ENCODE measurements around the gene SLC25A25. TPM values are rescaled to one million over a fixed set of nuclear protein-coding genes. Genes with fewer than 3 reads are reported as not detected.
A peak's percentile ranks its signal among the peaks of the same experiment; 100 is the strongest.

Gene SLC25A25
- total and polyA plus RNA-seq, 10 donors = 6.2 to 44.7 (median 23.0) TPM

- H3K4me1 ChIP-seq = peaks cover 61 to 100% (median 96%) of the 10 kb centered on the region in 6 donors
- H3K4me3 ChIP-seq = no peak overlapping the region
- peak; percentile 58 for DNase-seq
- H3K9me3 ChIP-seq = no peaks in the 10 kb centered on the region
- no peaks in the 10 kb centered on the region for H3K27me3 ChIP-seq (replicated peaks in 1 of 7)
- peaks cover 0 to 31% (median 11%) of the 10 kb centered on the region in 6 donors for H3K36me3 ChIP-seq
- peak overlapping the region in 7 of 8 donors; percentile 80 to 91 (median 86) for H3K27ac ChIP-seq
- intact Hi-C loops (cut with DNase I; ENCODE audit: low total_unique reads) = loop anchor here (10.0 kb wide), 1 partner anchor 52 kb away; no protein-coding TSS in a partner anchor
- TF ChIP-seq POLR2AphosphoS5 (IDR thresholded peaks at IDR 0.05) = no peak
- WGBS, 5 donors = 85 to 89% (median 87%) methylated on average over 19 of the region's 19 CpGs
Observed at GRCh38 chr9:128096616-128097536, 28.8 kb downstream of the SLC25A25 start.

GRCh38 chr9:128097543-128098296 lies 29.7 kb downstream of the SLC25A25 start:
- intact Hi-C loops (cut with DNase I; ENCODE audit: low total_unique reads) = loop anchor here (10.0 kb wide), 1 partner anchor 53 kb away; no protein-coding TSS in a partner anchor
- H3K9me3 ChIP-seq = no peaks in the 10 kb centered on the region
- 66 to 73% (median 68%) methylated on average over 10 to 13 of the region's 13 CpGs for whole genome bisulfite sequencing, 5 donors
- H3K27me3 ChIP-seq (replicated peaks in 1 of 7) = no peaks in the 10 kb centered on the region
- H3K36me3 ChIP-seq = peaks cover 0 to 39% (median 19%) of the 10 kb centered on the region in 6 donors
- H3K27ac ChIP-seq = peak overlapping the region; percentile 53 to 91 (median 86)
- TF ChIP-seq POLR2A (IDR thresholded peaks at IDR 0.05) = no peak
- no peak for TF ChIP-seq POLR2AphosphoS5 (IDR thresholded peaks at IDR 0.05)
- TF ChIP-seq CTCF (IDR thresholded peaks at IDR 0.05 in 8 of 11, conservative IDR thresholded peaks at IDR 0.05 in 3 of 11) = no peak
- peak overlapping the region in 5 of 8 donors; percentile 36 to 65 (median 41) for H3K4me3 ChIP-seq
- H3K4me1 ChIP-seq = peaks cover 60 to 100% (median 96%) of the 10 kb centered on the region in 6 donors
- peak; percentile 68 for DNase-seq

- WGBS, 5 donors = 33 to 55% (median 42%) methylated on average over 29 to 32 of the region's 32 CpGs
- Histone ChIP-seq H3K4me1 (peaks cover 54 to 100% (median 96%) of the 10 kb centered on the region in 6 donors), H3K9me3 (no peaks in the 10 kb centered on the region), H3K27me3 (replicated peaks in 1 of 7) (no peaks in the 10 kb centered on the region), H3K36me3 (peaks cover 0 to 48% (median 28%) of the 10 kb centered on the region in 6 donors), H3K4me3 (peak overlapping the region; percentile 25 to 65 (median 38)), H3K27ac (peak overlapping the region; percentile 68 to 91 (median 86))
- TF ChIP-seq CTCF (IDR thresholded peaks at IDR 0.05 in 8 of 11, conservative IDR thresholded peaks at IDR 0.05 in 3 of 11) (no peak), POLR2A (IDR thresholded peaks at IDR 0.05) (peak in 1 of 3 donors; percentile 81), POLR2AphosphoS5 (IDR thresholded peaks at IDR 0.05) (peak; percentile 77 to 91 (median 86))
- intact Hi-C loops (cut with DNase I; ENCODE audit: low total_unique reads) = loop anchor here (10.0 kb wide), 1 partner anchor 54 kb away; no protein-coding TSS in a partner anchor
- peak; percentile 87 for DNase-seq
Observed at GRCh38 chr9:128098297-128099230, 30.5 kb downstream of the SLC25A25 start.
